Measurements from ENCODE around the gene SEMA4C.

The SEMA4C gene

GRCh38 chr2:96816836-96817702 lies 52.8 kb downstream of the SEMA4C start:
- Histone ChIP-seq H3K27ac (replicated peaks) (no peak overlapping the region), H3K27me3 (ENCODE audit: insufficient read depth, poor library complexity, severe bottlenecking) (no peaks in the 10 kb centered on the region), H3K4me3 (replicated peaks; ENCODE audit: insufficient read depth, low read length) (peak overlapping the region; percentile 82)
- DNase-seq (ENCODE audit: low read depth in 1 of 2, low spot score in 1 of 2), result no peak
- TF ChIP-seq SPI1 (IDR thresholded peaks at IDR 0.05; ENCODE audit: borderline replicate concordance, low read depth) (no peak), POLR2AphosphoS5 (IDR thresholded peaks at IDR 0.05; ENCODE audit: low read depth) (no peak), GABPA (IDR thresholded peaks at IDR 0.05; ENCODE audit: low read depth) (no peak), CTCF (IDR thresholded peaks at IDR 0.05; ENCODE audit: insufficient read depth, low read length) (no peak), REST (IDR thresholded peaks at IDR 0.05; ENCODE audit: insufficient replicate concordance, low read depth) (no peak)

GRCh38 chr2:96816127-96816835 lies 53.6 kb downstream of the SEMA4C start, which contains the start of gene CNNM3:
Gene CNNM3 (plus strand): TSS chr2:96816268. CDS start chr2:96816278, 10 bp downstream.
- TF ChIP-seq CTCF (IDR thresholded peaks at IDR 0.05; ENCODE audit: insufficient read depth, low read length) (no peak), POLR2AphosphoS5 (IDR thresholded peaks at IDR 0.05; ENCODE audit: low read depth) (peak; percentile 65; the same call in 1 of the 2 replicates), SPI1 (IDR thresholded peaks at IDR 0.05; ENCODE audit: borderline replicate concordance, low read depth) (no peak), REST (IDR thresholded peaks at IDR 0.05; ENCODE audit: insufficient replicate concordance, low read depth) (no peak), GABPA (IDR thresholded peaks at IDR 0.05; ENCODE audit: low read depth) (no peak)
- H3K27ac ChIP-seq (replicated peaks), result peak within 1 kb of the TSS; percentile 69
- peak within 1 kb of the TSS; percentile 82 for H3K4me3 ChIP-seq (replicated peaks; ENCODE audit: insufficient read depth, low read length)
- peak; percentile 66 to 97 for DNase-seq (ENCODE audit: low read depth in 1 of 2, low spot score in 1 of 2)
- no peaks in the 10 kb centered on the region for H3K27me3 ChIP-seq (ENCODE audit: insufficient read depth, poor library complexity, severe bottlenecking)

DNA sequence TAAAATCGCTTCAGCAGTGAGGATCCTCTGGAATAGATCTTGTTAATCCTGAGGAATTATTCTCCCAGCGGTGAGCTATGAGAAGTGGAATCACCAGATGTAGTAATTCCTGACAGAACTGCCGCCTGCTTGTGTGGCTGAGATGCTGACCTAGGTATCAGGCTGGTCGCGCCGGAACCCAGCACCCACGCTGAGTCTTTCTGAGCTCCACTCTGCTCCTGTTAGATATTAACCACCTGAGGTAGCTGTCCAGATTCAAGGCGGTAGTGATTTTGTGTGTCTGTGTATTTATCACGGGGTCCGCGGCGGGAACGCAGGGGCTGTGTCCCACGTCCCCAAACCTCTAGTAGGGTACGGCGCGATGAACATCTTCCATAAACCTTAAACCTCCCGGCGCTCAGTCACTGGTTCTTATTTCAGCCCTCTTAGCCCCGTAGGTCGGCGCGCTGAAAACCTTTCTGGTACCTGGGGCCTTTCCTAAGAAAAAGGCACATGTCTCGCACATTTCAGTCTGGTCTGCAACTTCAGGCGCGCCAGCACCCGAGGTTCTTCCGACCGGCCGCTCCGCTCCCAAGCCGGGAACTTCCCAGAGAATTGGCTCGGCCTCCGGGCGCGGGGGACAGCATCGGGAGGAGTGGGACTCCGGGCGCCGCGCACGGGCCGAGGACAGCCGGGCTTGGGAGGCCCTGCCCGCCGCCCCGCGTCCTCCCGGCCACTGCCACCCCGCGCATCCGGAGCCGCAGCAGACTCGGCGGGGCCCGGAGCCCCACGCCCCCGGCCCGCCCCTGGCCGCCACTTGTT lies 54.4 kb downstream of the SEMA4C start:
- H3K27ac ChIP-seq (replicated peaks), result peak overlapping the region; percentile 57

More for the DNA sequence above, 54.4 kb downstream of the SEMA4C start:
- no peak for DNase-seq (ENCODE audit: low read depth in 1 of 2, low spot score in 1 of 2)
- TF ChIP-seq SPI1 (IDR thresholded peaks at IDR 0.05; ENCODE audit: borderline replicate concordance, low read depth) (no peak), REST (IDR thresholded peaks at IDR 0.05; ENCODE audit: insufficient replicate concordance, low read depth) (peak; percentile 50)
- Histone ChIP-seq H3K27me3 (ENCODE audit: insufficient read depth, poor library complexity, severe bottlenecking) (no peaks in the 10 kb centered on the region), H3K4me3 (replicated peaks; ENCODE audit: insufficient read depth, low read length) (peak overlapping the region; percentile 82)
